CD4-positive, alpha-beta T cell treated with Interleukin-1 beta for 1 hour (primary cell): ENCODE results near the gene KCNH5.

Experiments
- DNase-seq, 2 donors: peaks; one replicate each; pipeline ENCODE4 v3.0.0-alpha.2; 2020 to 2022

Gene KCNH5

DNA sequence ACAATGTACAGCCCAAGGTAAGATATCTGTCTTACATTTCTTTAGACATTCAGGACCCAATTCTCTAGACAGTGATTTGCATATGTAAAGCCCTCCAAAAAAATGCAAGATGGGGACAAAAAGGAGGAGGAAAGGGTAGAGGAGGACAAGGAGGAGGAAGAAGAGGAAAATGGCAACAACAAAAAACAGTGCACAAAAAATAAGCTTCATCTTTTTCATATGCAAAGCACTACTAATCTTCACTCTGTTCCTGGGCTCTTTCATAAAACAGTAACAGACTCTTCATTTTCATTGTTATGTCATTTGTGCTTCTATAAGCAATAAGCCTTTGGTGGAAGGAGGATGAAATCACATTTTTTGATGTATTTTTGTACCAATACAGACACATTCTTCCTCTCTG is 61.4 kb downstream of the KCNH5 start:
- DNase-seq: no peak

GRCh38 chr14:62980693-62981092 is 64.6 kb downstream of the KCNH5 start:
- DNase-seq: no peak

DNA sequence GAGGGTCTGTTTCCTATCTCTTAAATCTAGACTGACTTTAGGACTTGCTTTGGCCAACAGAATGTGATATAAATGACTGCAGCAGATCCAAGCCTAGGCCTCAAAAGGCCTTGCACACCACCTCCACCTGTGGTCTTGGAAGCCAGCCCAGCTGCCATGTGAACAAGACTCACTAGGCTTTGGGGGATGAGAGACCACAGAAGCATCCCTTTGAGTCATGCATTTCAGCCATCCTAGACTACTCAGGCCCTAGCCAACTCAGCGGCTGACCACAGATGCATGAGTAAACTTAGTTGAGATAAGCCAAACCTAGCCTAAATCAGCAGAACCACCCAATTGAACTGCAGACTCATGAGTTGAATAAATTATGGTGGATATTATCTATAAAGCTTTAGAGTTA is 87.7 kb downstream of the KCNH5 start:
- DNase-seq: no peak

DNA sequence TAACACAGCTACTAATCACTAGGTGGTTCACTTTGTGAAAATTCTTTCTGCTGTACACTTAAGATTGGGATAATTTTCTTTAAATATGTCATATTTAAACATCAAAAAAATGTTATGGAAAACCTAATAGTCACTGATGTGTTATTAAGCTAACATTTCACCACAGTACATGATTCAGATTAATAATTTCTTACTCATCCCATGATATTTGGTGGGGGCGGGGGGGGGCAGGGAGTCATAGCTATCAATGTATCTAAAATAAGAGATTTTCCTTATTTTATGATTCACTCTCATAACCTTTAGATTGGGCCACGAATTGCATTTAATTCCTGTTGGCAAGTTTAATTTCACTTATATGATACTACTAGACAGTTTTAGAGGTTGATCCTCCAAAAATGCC is 88.8 kb downstream of the KCNH5 start:
- no peak for DNase-seq

GRCh38 chr14:62954165-62954564 is 91.1 kb downstream of the KCNH5 start:
- DNase-seq: no peak

- DNase-seq: no peak
Observed at GRCh38 chr14:62952226-62952625, 93.0 kb downstream of the KCNH5 start.

DNA sequence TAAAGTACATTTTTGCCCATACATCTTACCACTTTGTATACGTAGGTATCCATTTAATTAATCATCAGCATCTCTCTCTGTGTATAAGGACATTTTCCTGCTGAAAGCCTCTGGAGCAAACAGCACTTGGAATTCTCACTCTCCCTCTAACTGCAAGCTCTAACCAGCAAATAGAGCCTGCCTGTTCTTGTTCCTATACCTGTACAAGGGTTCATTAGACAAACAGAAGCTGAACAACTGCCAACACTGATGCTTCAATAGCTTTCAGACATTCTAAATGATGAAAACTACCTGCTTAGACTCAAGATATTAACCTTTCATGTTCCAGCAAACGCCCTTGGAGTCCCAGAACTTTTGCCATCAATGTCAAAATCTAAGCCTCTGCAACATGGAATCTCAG is 98.0 kb downstream of the KCNH5 start:
- no peak for DNase-seq

GRCh38 chr14:62946221-62946620 is 99.0 kb downstream of the KCNH5 start:
- DNase-seq: no peak

DNA sequence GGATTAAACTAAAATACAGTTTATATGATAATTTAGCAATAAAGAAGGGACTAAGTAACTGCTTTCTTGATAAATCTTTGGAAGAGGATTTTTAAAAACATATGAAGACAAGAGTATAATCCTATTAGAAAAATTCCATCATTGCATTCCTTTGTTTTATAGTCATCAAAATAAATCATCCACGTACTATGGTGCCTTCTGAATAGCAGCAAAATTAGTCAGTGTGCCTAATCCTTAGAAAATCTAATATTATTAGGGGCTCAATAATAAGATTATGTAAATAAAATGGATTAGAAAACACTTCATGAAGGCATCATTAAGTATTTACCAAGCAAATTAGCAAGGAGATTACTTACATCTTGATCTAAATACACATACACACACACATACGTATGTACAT is 102.1 kb downstream of the KCNH5 start:
- no peak for DNase-seq

DNA sequence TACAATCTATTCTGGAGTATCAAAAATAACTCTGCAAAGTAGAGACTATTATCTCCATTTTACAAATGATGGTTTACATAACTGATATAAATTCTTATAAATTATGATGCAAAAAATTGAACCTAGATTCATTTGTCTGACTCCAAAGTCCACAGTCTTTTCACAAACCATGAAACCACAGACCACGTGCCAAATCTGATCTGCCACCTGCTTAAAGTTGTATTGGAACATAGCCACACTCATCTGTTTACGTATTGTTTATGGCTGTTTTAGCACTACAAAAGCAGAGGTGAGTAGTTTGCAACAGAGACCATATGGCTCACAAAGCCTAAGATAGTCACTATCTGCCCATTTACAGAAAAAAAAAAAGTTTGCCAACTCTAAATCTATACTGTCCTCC is 105.3 kb downstream of the KCNH5 start:
- no peak for DNase-seq

GRCh38 chr14:62938778-62939177 is 106.5 kb downstream of the KCNH5 start:
- no peak for DNase-seq

GRCh38 chr14:62934439-62934838 is 110.8 kb downstream of the KCNH5 start:
- DNase-seq: no peak

- DNase-seq: no peak
Observed at GRCh38 chr14:62921466-62921865, 123.8 kb downstream of the KCNH5 start.

- no peak for DNase-seq
Observed at GRCh38 chr14:62916551-62916950, 128.7 kb downstream of the KCNH5 start.

DNA sequence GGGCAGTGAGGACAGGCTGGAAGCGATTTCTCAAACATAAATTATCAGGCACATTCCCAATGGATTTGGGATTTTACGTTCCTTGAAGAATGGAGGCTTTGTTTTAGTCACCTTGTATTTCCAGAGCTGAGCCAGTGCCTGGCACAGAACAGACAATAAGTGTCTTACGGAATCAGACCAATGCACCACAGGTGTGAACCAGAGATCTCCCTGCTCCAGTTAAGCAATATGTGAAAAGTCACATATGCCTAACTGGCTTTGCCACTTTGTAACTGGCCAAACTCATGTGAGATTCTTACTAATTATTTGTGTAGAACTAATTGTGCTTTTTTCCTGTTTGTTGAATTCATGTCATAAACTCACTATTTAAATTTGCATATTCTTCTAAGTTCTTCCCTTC is 130.4 kb downstream of the KCNH5 start:
- no peak for DNase-seq

GRCh38 chr14:62914025-62914424 is 131.2 kb downstream of the KCNH5 start:
- no peak for DNase-seq

- DNase-seq: no peak
Observed at GRCh38 chr14:62908506-62908905, 136.8 kb downstream of the KCNH5 start.

GRCh38 chr14:62905566-62905965 is 139.7 kb downstream of the KCNH5 start:
- no peak for DNase-seq

GRCh38 chr14:62897771-62898170 is 147.5 kb downstream of the KCNH5 start:
- DNase-seq: no peak

GRCh38 chr14:62896932-62897456 is 148.3 kb downstream of the KCNH5 start:
- DNase-seq: no peak

DNA sequence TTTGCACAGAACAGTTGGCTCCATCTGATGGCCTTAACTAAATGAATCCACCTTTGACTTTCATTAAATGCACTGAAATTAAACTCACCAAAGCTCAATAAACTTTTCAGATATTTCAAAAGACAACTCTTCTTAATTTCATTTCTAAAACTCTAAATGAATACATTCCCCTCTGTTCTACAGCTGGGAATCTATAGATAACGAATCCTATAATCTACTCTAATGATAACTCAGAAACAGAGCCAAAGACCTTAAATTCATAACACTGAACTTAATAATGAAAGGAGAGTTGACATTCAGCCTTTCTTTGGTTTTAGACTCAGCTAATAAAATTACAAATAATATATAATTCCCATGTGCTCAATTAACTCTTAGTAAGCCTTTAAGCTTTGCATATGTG is 150.5 kb downstream of the KCNH5 start:
- no peak for DNase-seq

DNA sequence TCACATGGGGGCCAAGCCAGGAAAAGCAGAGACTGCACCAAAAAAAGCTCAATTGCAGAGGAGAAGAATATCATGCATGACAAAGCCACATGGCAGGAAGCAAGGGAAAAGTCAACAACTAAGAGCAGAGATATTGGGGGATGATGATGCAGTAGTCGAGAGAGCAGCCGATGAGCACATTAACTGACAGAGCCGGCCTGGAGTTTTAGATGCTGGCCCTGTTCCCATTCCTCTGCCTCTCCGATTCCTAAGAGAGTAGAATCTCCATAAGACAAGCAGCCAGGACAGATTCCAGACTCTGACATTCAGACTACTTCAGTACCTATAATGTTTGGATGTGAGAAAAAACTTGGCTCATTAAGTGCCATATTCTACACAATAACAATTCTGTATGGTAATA is 155.9 kb downstream of the KCNH5 start:
- no peak for DNase-seq

GRCh38 chr14:62886461-62886860 is 158.8 kb downstream of the KCNH5 start:
- DNase-seq: no peak

- DNase-seq: no peak
Observed at GRCh38 chr14:62885451-62885850, 159.8 kb downstream of the KCNH5 start.

- no peak for DNase-seq
Observed at GRCh38 chr14:62882967-62883366, 162.3 kb downstream of the KCNH5 start.

DNA sequence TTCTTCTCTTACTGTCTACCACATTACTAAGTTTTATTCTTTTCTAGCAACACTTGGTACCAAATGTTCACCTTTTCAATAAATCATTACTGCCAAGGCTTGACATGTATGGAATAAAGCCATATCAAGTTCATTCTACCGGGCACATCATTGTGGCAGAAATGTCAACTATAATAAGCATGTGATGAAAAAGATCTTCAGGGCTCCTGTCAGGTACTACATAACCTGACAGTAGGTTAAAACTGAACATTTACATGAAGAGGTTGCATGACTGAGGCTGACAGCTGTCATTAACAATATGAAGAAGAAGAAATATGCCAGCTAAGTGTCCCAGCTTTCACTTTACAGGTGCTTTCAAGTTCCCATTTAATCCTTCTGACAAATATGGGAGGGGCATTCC is 178.9 kb downstream of the KCNH5 start:
- DNase-seq: no peak
